HG02973 (cell line): ENCODE data around the gene SMTNL2.
"Not testable (repeated sequence)": the region's sequence is repeated elsewhere in the genome, so short reads cannot be mapped to it uniquely, and the experiment has no call there.

Experiments used
- ATAC-seq: cut with Tn5 transposase; IDR thresholded peaks from one replicate; pipeline ENCODE4 v1.9.1; 2021; ENCODE audit warnings: moderate library complexity; ENCODE audit not compliant: unreplicated experiment

SMTNL2 gene

DNA sequence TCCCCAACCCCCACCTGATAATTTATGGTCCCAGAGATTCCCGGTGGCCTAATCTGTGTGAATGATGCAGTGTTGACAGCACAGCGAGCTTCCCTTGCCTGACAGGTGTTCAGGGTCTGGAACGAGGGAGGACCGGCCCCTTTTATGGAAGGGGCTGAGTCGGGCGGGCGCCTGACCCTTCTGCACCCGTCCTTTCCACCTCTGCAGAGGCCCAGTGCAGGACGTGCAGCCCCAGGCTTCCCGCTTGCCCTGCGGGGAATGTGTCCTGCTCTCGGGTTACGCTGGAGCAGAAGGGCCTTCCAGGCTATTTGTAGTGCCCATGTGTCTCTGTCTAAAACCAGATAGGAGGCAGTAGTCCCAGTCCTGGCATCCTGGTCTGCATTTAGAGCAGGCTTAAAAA lies 16.2 kb downstream of the SMTNL2 start:
- no peak for ATAC-seq

DNA sequence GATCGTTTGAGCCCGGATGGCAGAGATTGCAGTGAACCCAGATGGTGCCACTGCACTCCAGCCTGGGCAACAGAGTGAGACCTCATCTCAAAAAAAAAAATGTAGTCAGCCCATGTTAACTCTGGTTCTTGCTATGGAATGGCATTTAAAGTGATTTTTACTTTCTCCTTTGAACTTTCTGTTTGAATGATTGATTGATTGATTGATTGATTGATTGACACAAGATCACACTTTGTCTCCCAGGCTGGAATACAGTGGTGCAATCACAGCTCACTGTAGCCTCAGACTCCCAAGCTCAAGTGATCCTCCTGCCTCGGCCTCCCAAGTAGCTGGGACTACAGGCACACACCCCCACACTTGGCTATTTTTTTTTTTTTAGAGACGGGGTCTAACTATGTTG lies 17.0 kb downstream of the SMTNL2 start:
- no peak for ATAC-seq

DNA sequence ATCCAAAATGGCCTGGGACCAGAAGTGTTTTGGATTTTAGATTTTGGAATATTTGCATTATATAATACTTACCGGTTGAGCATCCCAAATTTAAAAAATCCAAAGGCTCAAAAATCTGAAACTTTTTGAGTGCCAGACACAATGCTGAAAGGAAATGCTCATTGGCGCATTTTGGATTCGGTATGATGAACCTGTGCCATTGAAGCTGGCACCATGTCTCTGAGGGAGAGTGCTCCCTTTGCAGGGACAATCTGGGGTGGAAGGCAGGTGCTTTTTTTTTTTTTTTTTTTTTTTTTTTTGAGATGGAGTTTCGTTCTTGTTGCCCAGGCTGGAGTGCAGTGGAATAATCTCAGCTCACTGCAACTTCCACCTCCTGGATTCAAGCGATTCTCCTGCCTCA lies 17.7 kb downstream of the SMTNL2 start:
- no peak for ATAC-seq

DNA sequence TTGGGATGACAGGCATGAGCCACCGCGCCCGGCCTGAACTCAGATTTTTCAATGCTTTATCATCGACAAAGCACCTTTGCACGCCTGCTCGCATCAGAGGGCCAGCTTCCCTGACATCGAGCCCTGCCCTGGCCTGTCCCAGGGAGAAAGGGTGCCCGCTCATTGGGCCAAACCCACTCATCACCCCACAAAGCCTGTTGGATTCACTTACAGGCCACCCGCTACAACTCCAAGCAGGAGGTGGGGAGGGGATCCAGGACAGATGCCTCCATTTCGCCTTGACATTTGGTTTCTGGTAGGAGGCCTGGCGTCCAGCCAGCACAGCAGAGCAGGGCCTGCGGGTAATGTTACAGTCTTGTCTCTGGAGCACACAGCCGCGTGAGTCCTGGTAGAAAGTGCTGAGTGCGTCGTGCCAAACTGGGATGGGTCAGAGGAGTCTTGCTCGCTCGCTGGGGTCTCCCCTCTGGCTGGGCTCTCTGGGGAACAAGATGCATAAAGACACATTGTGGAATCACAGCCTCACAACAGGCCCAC lies 19.8 kb downstream of the SMTNL2 start:
- no peak for ATAC-seq

DNA sequence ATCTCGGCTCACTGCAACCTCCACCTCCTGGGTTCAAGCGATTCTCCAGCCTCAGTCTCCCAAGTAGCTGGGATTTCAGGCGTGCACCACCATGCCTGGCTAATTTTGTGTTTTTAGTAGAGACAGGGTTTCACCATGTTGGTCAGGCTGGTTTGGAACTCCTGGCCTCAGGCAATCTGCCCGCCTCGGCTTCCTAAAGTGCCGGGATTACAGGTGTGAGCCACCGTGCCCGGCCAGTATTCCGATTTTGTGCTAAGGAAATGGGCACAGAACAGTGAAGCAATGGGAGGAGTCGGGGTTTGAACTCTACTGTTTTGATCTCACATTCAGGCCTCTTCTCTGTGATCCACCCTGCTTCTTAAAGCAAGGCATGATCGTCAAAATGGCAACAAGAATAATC lies 20.4 kb downstream of the SMTNL2 start:
- not testable (repeated sequence) for ATAC-seq

DNA sequence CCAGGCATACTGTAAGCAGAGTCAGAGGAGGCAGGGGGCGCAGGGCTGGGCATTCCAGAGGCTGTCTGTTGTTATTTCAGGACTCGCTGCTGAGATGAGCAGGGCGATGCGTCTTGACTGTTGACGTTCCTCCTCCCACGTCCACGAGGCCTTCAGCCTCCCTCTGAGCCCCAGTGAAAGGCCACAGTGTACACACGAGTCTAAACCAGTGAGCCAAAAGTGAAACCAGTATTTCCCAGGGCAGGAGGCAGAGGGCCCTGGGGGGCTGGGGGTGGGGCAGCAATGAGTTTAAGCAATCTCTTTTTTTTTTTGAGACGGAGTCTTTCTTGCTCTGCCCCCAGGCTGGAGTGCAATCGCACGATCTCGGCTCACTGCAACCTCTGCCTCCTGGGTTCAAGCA lies 21.5 kb downstream of the SMTNL2 start:
- ATAC-seq, result no peak

DNA sequence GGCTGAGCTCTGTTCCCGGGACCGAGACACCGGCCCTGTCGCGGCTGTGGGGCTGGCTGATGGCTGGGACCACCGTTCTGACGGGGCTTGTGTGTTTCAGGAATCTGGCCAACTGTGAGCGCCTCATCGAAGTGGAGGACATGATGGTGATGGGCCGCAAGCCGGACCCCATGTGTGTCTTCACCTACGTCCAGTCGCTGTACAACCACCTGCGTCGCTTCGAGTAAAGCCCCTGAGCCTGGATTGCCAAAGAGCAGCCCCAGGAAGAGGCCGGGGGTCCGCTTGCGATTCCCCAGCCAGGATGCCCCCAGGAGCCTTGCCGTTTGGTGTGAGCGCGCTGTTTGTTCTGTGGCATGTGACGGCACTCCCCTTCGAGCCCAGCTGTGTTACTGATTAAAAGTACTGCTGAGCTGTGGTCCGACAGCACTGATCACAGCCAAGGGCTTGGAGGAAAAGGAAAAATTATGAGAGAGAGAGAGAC lies 23.0 kb downstream of the SMTNL2 start:
- no peak for ATAC-seq

DNA sequence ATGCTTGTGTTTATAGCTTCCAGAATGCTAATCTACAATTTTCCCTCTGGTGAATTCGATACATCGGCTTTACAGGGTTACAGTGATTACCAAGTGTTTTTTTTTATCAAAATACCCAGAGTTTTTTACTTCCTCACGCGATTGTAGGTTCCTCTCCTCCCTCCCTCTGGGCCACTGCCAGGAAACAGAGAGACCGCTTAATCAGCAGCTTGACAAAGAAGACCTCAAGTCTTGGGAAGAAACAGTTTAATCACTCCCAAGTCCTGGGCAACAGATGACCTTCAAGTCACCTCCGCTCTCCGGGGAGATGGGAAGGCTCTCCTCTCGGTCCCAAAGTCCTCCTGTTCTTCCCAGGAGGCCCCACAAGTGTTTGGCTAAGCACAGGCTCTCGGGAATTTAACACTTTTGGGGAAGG lies 23.5 kb downstream of the SMTNL2 start:
- no peak for ATAC-seq

DNA sequence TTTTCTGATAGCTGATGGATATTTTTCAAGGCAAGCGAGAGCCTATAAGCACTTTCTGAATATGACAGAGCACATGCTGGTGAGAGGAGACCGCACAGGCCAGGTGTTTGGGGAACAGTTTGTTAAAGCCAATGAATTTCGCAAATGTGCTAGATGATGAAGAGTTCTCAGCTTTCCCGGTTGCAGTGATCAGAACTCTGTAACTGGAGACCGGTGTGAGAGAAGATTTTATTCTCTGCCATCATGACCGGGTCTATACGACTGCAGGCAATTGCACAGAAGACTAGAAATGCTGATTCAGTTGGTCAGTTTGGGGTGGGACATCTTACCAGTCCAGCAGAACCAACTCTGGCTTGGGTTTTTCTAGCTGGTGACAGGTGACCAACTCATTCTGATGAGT lies 25.4 kb downstream of the SMTNL2 start:
- ATAC-seq, result no peak

DNA sequence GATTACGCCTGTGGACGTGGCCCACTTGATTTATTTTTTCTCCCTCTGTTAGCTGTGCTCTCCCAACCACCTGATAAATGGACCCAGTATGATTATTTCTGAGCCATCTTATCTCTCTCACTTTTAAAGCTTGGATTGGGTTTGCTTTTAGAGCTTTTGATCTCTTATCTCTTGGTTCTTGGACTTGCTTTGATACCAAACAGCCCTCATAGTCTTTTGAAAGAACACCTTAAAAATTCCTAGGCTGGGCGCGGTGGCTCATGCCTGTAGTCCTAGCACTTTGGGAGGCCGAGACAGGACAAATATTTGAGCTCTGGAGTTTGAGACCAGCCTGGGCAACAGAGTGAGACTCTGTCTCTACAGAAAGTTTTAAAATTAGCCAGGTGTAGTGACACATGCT lies 25.8 kb downstream of the SMTNL2 start:
- ATAC-seq, result no peak

DNA sequence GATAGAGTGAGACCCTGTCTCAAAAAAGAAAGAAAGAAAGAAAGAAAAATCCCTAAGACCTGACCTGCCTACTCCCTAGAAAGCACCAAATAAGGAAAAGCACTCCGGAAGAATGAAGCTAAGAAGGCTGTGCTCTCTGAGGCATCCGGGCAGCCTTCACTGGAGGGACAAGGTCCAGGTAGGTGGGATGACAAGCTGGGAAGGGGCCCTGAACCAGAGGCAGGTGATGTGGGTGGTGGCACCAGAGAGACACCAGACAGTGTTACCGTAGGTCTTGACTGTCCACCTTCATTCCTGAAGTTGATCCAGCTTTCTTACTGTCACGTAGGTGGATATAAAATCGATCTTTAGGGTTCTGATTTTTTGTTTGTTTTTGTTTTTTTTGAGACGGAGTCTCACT lies 26.3 kb downstream of the SMTNL2 start:
- no peak for ATAC-seq

DNA sequence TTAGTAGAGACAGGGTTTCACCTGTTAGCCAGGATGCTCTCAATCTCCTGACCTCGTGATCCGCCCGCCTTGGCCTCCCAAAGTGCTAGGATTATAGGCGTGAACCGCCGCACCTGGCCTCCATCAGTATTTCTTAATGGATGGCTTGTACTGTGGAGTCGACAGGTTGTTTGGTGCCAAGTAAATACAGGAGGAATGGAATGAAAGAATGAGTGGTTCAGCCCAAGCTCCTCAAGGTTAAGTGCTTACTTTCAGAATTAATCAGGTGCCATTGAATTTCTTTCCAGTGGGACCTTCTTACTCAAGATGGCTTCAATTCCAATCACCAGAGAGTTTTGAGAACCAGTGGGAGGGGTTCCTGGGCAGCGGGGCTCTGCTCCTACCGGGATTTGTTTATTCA lies 32.1 kb downstream of the SMTNL2 start:
- ATAC-seq, result no peak

DNA sequence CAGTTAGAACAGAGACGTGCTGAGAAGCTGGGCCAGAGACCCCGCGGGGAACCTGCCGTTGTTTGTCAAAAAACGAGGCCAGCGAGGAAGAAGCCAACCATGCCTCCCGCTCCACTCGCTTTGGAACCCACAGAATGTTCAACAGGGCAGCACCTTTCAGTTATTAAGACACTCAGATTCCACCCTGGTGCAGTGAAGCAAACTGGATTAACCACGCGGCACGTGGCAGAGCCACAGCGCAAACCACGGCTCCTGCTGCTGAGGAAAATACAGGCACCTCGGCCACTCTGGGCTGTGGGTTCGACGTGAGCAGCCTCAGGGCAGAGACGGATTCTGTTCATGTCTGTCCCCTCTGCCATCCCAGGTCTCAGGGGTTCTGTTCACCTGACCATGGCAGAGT lies 32.8 kb downstream of the SMTNL2 start:
- no peak for ATAC-seq

DNA sequence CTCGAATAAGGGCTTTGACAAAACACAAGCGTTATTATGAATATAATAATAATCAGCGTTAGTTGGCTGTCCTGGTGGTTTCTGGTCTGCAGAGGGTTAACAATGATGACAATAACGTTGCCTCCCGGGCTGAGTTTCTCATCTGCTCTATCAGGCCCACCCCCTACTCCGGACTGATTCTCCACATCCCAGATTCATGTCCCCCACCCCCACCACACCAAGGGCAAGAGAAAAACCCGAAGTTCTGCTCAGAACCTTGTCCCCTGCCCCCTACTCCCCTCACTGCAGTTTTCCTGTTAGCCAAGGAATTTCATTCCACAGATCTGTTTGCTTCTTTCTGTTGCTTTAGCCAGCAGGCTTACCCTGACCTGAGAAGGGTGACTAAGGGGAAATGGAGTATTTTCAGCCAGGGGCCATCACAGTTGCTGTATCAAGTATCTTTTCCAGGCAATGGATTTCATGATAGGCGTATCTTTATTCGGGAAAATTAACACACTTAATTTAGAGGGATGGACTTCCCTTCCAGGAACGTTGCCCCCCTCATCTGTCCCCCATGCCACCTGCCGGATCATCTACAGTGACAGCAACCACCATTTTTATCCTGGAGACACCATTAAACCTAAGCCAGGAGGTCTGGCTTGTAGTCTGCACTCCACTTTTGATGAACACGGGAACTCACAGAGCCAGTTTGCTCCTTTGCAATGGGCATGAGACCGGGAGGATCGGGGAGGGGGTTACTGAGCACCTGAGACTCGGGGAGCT lies 33.4 kb downstream of the SMTNL2 start:
- ATAC-seq, result no peak

DNA sequence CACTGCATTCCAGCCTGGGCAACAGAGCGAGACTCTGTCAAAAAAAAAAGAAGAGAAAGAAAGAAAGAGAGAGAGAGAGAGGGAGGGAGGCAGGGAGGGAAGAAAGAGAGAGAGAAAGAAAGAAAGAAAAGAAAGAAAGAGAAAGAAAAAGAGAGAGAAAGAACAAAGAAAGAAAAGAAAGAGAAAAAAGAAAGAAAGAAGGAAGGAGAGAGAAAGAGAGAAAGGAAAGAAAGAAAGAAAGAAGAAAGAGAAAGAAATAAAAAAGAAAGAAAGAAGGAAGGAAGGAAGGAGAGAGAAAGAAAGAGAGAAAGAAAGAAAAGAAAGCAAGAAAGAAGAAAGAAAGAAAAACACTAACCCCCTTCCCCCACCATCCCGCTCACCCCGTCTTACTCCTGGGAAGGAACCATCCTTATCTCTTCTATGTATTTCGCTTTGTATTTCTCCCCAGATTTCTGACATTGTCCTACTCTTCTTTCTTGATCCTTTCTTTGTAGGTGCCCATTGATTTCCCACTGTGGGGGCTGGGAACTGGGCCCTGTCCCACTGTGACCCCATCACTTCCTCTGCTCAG lies 36.3 kb downstream of the SMTNL2 start:
- ATAC-seq, result no peak

DNA sequence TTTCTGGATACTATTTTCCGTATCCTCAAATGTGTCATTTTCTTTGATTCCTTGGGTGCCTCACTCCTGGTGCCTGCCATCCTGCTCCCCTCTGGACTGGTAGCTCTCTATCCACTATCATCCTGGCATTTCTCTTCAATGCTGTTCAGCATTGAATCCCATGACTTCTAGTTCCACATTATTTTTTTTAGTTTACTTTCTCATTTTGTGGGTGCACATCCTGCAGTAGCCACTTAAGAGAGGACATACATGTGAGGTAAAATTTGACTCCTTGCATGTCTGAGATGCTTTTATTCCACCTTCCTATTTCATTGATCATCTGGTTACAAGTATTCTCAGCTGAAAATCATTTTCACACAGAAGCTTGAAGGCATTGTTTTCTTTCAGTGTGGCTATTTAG lies 38.0 kb downstream of the SMTNL2 start:
- no peak for ATAC-seq

DNA sequence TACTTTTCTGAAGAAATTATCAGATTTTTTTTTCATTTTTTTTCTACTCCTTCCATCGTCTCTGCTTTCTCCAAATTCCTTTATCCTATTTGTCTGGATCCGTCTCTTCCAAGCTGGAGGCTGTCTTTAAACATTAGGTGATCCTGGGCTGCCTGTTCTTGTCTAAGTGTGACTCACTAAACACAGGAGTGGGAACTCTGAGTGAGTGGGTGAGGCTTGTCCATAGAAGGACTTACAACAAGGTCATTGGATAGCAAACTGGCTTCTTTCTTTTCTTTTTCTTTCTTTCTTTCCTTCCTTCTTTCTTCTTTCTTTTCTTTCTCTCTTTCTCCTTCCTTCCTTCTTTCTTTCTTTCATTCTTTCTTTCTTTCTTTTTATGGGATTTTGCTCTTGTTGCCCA lies 38.9 kb downstream of the SMTNL2 start:
- no peak for ATAC-seq

DNA sequence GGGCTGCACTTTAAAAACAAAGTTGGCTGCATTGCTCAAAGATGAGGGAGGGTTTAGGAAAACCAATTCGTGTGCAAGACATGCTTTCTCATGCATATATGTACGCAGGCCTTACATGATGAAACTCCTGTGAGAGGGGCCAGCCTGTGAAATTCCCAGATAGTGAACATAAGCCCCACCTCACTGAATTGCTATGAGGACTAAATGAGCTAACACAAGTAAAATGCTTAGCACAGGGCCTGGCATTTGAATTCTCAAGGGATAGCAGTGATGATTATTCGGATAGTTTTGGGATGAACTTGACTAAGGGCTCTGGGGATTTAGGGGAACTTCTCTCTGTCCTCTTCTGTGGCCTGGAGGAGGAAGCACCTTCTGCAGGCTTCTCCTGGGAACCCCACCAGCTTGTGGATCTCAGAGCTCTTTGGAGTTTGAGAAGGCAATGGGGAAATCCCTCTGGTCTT lies 40.2 kb downstream of the SMTNL2 start:
- not testable (repeated sequence) for ATAC-seq

DNA sequence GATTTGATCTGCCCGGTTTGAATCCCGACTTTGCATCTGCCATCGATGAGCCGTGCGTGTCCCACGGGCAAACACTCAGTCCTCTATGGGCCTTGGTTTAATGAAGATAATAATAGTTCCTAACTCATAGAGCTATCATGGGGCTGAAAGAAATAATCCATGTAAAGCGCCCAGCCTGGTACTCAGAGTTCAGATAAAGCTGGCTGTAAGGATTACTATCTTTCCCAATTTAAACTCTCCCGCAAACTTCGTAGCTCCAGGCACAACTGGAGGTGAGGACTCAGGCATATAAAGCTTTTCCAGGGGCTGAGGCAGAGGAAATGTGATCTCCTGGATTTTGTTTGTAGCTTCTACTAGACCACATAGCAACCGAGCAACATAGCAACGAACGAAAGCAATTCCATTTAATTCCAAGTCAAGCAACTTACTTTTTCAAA lies 40.9 kb downstream of the SMTNL2 start:
- ATAC-seq, result no peak

DNA sequence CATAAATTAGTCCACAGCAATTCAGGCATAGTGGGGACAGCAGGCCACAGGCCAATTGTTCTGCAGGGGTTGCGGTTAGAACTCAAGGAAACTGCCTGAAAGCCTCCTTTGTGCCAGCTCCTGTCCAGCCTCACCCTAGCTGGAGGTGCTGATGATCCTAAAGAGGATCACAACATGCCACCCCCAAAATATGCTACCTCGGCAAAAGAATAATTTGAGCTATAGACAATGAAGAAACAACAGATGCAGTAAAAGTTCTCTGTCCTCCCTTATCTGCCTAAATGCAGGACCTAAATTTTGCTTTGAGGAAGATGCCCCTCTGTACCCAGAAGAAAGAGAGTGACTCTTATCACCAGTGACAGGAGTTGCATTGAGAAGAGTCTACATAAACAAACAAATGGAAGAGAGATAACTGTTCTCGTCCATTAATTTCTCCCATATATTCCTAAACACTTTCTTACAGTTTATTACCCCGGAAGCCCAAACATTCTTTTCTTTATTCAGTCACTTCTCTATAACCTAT lies 42.5 kb downstream of the SMTNL2 start:
- no peak for ATAC-seq

DNA sequence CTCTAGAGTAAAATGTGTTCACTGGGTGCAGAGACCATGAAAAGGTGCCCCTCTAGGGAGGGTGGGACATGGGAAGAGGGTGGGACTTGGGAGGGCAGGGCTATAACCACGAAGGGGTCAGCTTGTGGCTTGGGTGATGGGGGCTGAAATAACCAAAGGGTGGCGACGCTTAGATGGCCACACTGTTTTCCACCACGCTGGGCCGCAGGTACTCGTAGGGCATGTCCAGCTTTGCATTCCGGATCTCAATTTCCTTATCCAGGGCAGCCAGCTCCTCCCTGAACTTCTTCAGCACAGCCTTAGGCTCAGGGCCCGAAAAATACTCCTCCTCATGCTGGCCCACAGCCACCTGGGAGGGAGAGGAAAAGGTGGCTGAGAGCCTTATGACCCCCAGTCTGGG lies 47.1 kb downstream of the SMTNL2 start:
- ATAC-seq, result no peak
